Measurements from ENCODE around the gene BLZF1.

BLZF1 gene

GRCh38 chr1:169364948-169365347 is 3.0 kb upstream of the BLZF1 start:
- no peak overlapping the region for H4K8ac ChIP-seq (ENCODE audit: low read depth, low read length)
- peaks cover 5% of the 10 kb centered on the region for H3K79me1 ChIP-seq (ENCODE audit: low read depth, low read length)
- DNase-seq (ENCODE audit: low spot score): no peak
- H3K27me3 ChIP-seq (ENCODE audit: control insufficient read depth in 3 of 3, insufficient read depth in 3 of 3, low read depth in 1 of 3, low read length in 3 of 3): no peaks in the 10 kb centered on the region
- H2BK5ac ChIP-seq (ENCODE audit: low read length): no peak overlapping the region
- H4K91ac ChIP-seq (ENCODE audit: low read depth, low read length, poor library complexity): no peak overlapping the region
- no peak overlapping the region for H2BK15ac ChIP-seq (ENCODE audit: low read length)
- H3K9ac ChIP-seq (ENCODE audit: low read depth, low read length, poor library complexity): no peak overlapping the region
- H3K18ac ChIP-seq (ENCODE audit: low read length): no peak overlapping the region
- H2AK5ac ChIP-seq (ENCODE audit: low read depth, low read length): no peak overlapping the region
- H2BK12ac ChIP-seq (ENCODE audit: low read length): no peak overlapping the region
- H3K4ac ChIP-seq (ENCODE audit: low read length): no peak overlapping the region
- H2BK120ac ChIP-seq (ENCODE audit: low read depth, low read length): no peak overlapping the region
- H3K4me3 ChIP-seq (ENCODE audit: low read length in 2 of 2): no peak overlapping the region
- H3K36me3 ChIP-seq (replicated peaks in 1 of 2; ENCODE audit: control insufficient read depth in 2 of 2, insufficient read depth in 2 of 2, low read length in 2 of 2): peaks cover 0 to 6% of the 10 kb centered on the region in 2 donors
- H3K23ac ChIP-seq (ENCODE audit: low read depth, low read length, poor library complexity): no peak overlapping the region
- WGBS, 2 donors (ENCODE audit: extremely low coverage in 2 of 2, insufficient read length in 2 of 2, insufficient replicate concordance in 1 of 2): no CpG with 5 or more reads among the region's 2 CpGs
- peaks cover 2 to 5% of the 10 kb centered on the region in 2 donors for H3K4me1 ChIP-seq (ENCODE audit: control insufficient read depth in 2 of 2, insufficient read depth in 1 of 2, low read depth in 1 of 2, low read length in 2 of 2)
- H3K27ac ChIP-seq (replicated peaks; ENCODE audit: low read length): no peak overlapping the region
- no peak overlapping the region for H3K14ac ChIP-seq (ENCODE audit: low read length)
- no peak overlapping the region for H2AFZ ChIP-seq (ENCODE audit: low read length)
- no peak overlapping the region for H3K4me2 ChIP-seq (ENCODE audit: insufficient read depth, low read length, poor library complexity, severe bottlenecking)
- H3K9me3 ChIP-seq (replicated peaks in 1 of 2; ENCODE audit: control insufficient read depth in 2 of 2, insufficient read depth in 1 of 2, low read depth in 1 of 2, low read length in 2 of 2): peaks cover 2 to 3% of the 10 kb centered on the region in 2 donors

GRCh38 chr1:169367096-169367685 is 804 bp upstream of the BLZF1 start:
- Histone ChIP-seq H3K27me3 (ENCODE audit: control insufficient read depth in 3 of 3, insufficient read depth in 3 of 3, low read depth in 1 of 3, low read length in 3 of 3) (no peaks in the 10 kb centered on the region), H4K8ac (ENCODE audit: low read depth, low read length) (no peak overlapping the region), H2BK5ac (ENCODE audit: low read length) (no peak overlapping the region), H3K36me3 (replicated peaks in 1 of 2; ENCODE audit: control insufficient read depth in 2 of 2, insufficient read depth in 2 of 2, low read length in 2 of 2) (peaks cover 0 to 27% of the 10 kb centered on the region in 2 donors), H3K27ac (replicated peaks; ENCODE audit: low read length) (no peak overlapping the region), H3K9ac (ENCODE audit: low read depth, low read length, poor library complexity) (no peak overlapping the region), H3K4me1 (ENCODE audit: control insufficient read depth in 2 of 2, insufficient read depth in 1 of 2, low read depth in 1 of 2, low read length in 2 of 2) (peaks cover 2 to 5% of the 10 kb centered on the region in 2 donors), H2AFZ (ENCODE audit: low read length) (peak overlapping the region; percentile 89), H2BK15ac (ENCODE audit: low read length) (no peak overlapping the region), H2AK5ac (ENCODE audit: low read depth, low read length) (no peak overlapping the region), H2BK12ac (ENCODE audit: low read length) (no peak overlapping the region), H3K4me3 (ENCODE audit: low read length in 2 of 2) (peak overlapping the region; percentile 72 to 92), H3K18ac (ENCODE audit: low read length) (no peak overlapping the region), H4K91ac (ENCODE audit: low read depth, low read length, poor library complexity) (no peak overlapping the region), H2BK120ac (ENCODE audit: low read depth, low read length) (no peak overlapping the region), H3K23ac (ENCODE audit: low read depth, low read length, poor library complexity) (no peak overlapping the region), H3K9me3 (replicated peaks in 1 of 2; ENCODE audit: control insufficient read depth in 2 of 2, insufficient read depth in 1 of 2, low read depth in 1 of 2, low read length in 2 of 2) (peaks cover 2 to 3% of the 10 kb centered on the region in 2 donors), H3K14ac (ENCODE audit: low read length) (no peak overlapping the region), H3K4ac (ENCODE audit: low read length) (no peak overlapping the region), H3K79me1 (ENCODE audit: low read depth, low read length) (peaks cover 5% of the 10 kb centered on the region), H3K4me2 (ENCODE audit: insufficient read depth, low read length, poor library complexity, severe bottlenecking) (peak overlapping the region; percentile 61)
- no CpG with 5 or more reads among the region's 15 CpGs for WGBS, 2 donors (ENCODE audit: extremely low coverage in 2 of 2, insufficient read length in 2 of 2, insufficient replicate concordance in 1 of 2)
- DNase-seq (ENCODE audit: low spot score): no peak

- H3K18ac ChIP-seq (ENCODE audit: low read length): peak overlapping the region; percentile 44
- peak overlapping the region; percentile 84 for H3K9ac ChIP-seq (ENCODE audit: low read depth, low read length, poor library complexity)
- H3K4me2 ChIP-seq (ENCODE audit: insufficient read depth, low read length, poor library complexity, severe bottlenecking): peak overlapping the region; percentile 77
- H2BK120ac ChIP-seq (ENCODE audit: low read depth, low read length): no peak overlapping the region
- H3K79me1 ChIP-seq (ENCODE audit: low read depth, low read length): peaks cover 4% of the 10 kb centered on the region
- H2BK15ac ChIP-seq (ENCODE audit: low read length): no peak overlapping the region
- H3K14ac ChIP-seq (ENCODE audit: low read length): peak overlapping the region; percentile 56
- no peak for DNase-seq (ENCODE audit: low spot score)
- H3K36me3 ChIP-seq (replicated peaks in 1 of 2; ENCODE audit: control insufficient read depth in 2 of 2, insufficient read depth in 2 of 2, low read length in 2 of 2): peaks cover 0 to 39% of the 10 kb centered on the region in 2 donors
- WGBS, 2 donors (ENCODE audit: extremely low coverage in 2 of 2, insufficient read length in 2 of 2, insufficient replicate concordance in 1 of 2): no CpG with 5 or more reads among the region's 16 CpGs
- no peak overlapping the region for H4K91ac ChIP-seq (ENCODE audit: low read depth, low read length, poor library complexity)
- peaks cover 2 to 3% of the 10 kb centered on the region in 2 donors for H3K9me3 ChIP-seq (replicated peaks in 1 of 2; ENCODE audit: control insufficient read depth in 2 of 2, insufficient read depth in 1 of 2, low read depth in 1 of 2, low read length in 2 of 2)
- no peak overlapping the region for H2BK12ac ChIP-seq (ENCODE audit: low read length)
- H3K4me1 ChIP-seq (ENCODE audit: control insufficient read depth in 2 of 2, insufficient read depth in 1 of 2, low read depth in 1 of 2, low read length in 2 of 2): peaks cover 2 to 5% of the 10 kb centered on the region in 2 donors
- H2AK5ac ChIP-seq (ENCODE audit: low read depth, low read length): no peak overlapping the region
- H4K8ac ChIP-seq (ENCODE audit: low read depth, low read length): no peak overlapping the region
- no peak overlapping the region for H3K23ac ChIP-seq (ENCODE audit: low read depth, low read length, poor library complexity)
- H2AFZ ChIP-seq (ENCODE audit: low read length): peak overlapping the region; percentile 89
- H3K27me3 ChIP-seq (ENCODE audit: control insufficient read depth in 3 of 3, insufficient read depth in 3 of 3, low read depth in 1 of 3, low read length in 3 of 3): no peaks in the 10 kb centered on the region
- H3K4ac ChIP-seq (ENCODE audit: low read length): peak overlapping the region; percentile 93
- peak overlapping the region; percentile 64 for H3K27ac ChIP-seq (replicated peaks; ENCODE audit: low read length)
- H3K4me3 ChIP-seq (ENCODE audit: low read length in 2 of 2): peak overlapping the region; percentile 72 to 87
- H2BK5ac ChIP-seq (ENCODE audit: low read length): peak overlapping the region; percentile 71
Measured at GRCh38 chr1:169368406-169368769, 393 bp downstream of the BLZF1 start.

DNA sequence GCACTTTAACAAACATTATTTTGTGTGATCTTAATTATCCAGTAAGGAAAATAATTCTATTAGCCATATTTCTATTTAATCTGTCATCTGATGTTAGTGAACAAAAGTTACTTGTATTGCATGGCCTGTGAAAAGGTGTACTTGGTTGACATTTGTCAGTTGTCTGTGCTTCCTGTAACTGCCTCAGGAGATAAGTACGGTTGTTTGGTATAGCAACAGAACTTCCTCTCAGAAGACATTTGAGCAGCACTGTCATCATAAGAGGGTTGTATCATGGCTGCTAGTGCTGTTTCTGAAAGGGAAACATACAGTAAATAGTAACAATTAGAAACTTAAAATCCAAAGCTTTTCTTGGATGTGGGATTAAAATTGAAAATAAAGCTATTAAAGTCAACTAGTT is 3.4 kb downstream of the BLZF1 start:
- H3K4me2 ChIP-seq (ENCODE audit: insufficient read depth, low read length, poor library complexity, severe bottlenecking): no peak overlapping the region
- H2BK5ac ChIP-seq (ENCODE audit: low read length): no peak overlapping the region
- no peak overlapping the region for H2BK120ac ChIP-seq (ENCODE audit: low read depth, low read length)
- H3K23ac ChIP-seq (ENCODE audit: low read depth, low read length, poor library complexity): no peak overlapping the region
- H3K36me3 ChIP-seq (replicated peaks in 1 of 2; ENCODE audit: control insufficient read depth in 2 of 2, insufficient read depth in 2 of 2, low read length in 2 of 2): peaks cover under 1 to 50% of the 10 kb centered on the region in 2 donors
- H3K18ac ChIP-seq (ENCODE audit: low read length): no peak overlapping the region
- H2BK12ac ChIP-seq (ENCODE audit: low read length): no peak overlapping the region
- H3K79me1 ChIP-seq (ENCODE audit: low read depth, low read length): peaks cover 4% of the 10 kb centered on the region
- WGBS, 2 donors (ENCODE audit: extremely low coverage in 2 of 2, insufficient read length in 2 of 2, insufficient replicate concordance in 1 of 2): no CpG with 5 or more reads among the region's 1 CpG
- H3K4ac ChIP-seq (ENCODE audit: low read length): no peak overlapping the region
- no peak overlapping the region for H2AFZ ChIP-seq (ENCODE audit: low read length)
- no peak overlapping the region for H3K14ac ChIP-seq (ENCODE audit: low read length)
- no peak overlapping the region for H3K9ac ChIP-seq (ENCODE audit: low read depth, low read length, poor library complexity)
- H3K4me3 ChIP-seq (ENCODE audit: low read length in 2 of 2): no peak overlapping the region
- H2BK15ac ChIP-seq (ENCODE audit: low read length): no peak overlapping the region
- H4K8ac ChIP-seq (ENCODE audit: low read depth, low read length): no peak overlapping the region
- no peak overlapping the region for H2AK5ac ChIP-seq (ENCODE audit: low read depth, low read length)
- no peak overlapping the region for H3K27ac ChIP-seq (replicated peaks; ENCODE audit: low read length)
- DNase-seq (ENCODE audit: low spot score): no peak
- H4K91ac ChIP-seq (ENCODE audit: low read depth, low read length, poor library complexity): no peak overlapping the region
- peaks cover 2 to 5% of the 10 kb centered on the region in 2 donors for H3K4me1 ChIP-seq (ENCODE audit: control insufficient read depth in 2 of 2, insufficient read depth in 1 of 2, low read depth in 1 of 2, low read length in 2 of 2)
- H3K9me3 ChIP-seq (replicated peaks in 1 of 2; ENCODE audit: control insufficient read depth in 2 of 2, insufficient read depth in 1 of 2, low read depth in 1 of 2, low read length in 2 of 2): no peaks in the 10 kb centered on the region
- H3K27me3 ChIP-seq (ENCODE audit: control insufficient read depth in 3 of 3, insufficient read depth in 3 of 3, low read depth in 1 of 3, low read length in 3 of 3): no peaks in the 10 kb centered on the region
